Sigmoid colon (tissue), 4 donors: Measurements from ENCODE around the gene TBC1D22A.

Source experiments
- CTCF ChIP-seq, 4 experiments: fragments of 450-650 bp in 3 of 4; fragments of 200-600 bp in 1 of 4; IDR thresholded peaks; one replicate each; pipeline ENCODE4 v1.5.1; 2016 to 2019; ENCODE audit warnings: antibody characterized with exemption in 4 of 4, mild to moderate bottlenecking in 3 of 4, moderate library complexity in 2 of 4
- EP300 ChIP-seq, 4 donors: sonication (generic); formaldehyde crosslinking; IDR thresholded peaks; one replicate each; pipeline ENCODE4 v1.6.1; 2017; ENCODE audit warnings: antibody characterized with exemption in 4 of 4

GRCh38 chr22:47167056-47167455, 404.6 kb downstream of the TBC1D22A start:
- TF ChIP-seq CTCF (IDR thresholded peaks at IDR 0.05) = no peak
- no peak for TF ChIP-seq EP300 (IDR thresholded peaks at IDR 0.05)
